ENCODE measurements around the gene NECTIN1.

- no peak for TF ChIP-seq CTCF (IDR thresholded peaks at IDR 0.05)
- TF ChIP-seq EP300 (IDR thresholded peaks at IDR 0.05): no peak
- TF ChIP-seq POLR2A (IDR thresholded peaks at IDR 0.05): no peak
- no peak for TF ChIP-seq POLR2AphosphoS5 (IDR thresholded peaks at IDR 0.05)
Observed at GRCh38 chr11:119688356-119688755, 40.6 kb downstream of the NECTIN1 start.
